GM12878 (cell line): ENCODE measurements around the gene TDP1. TPM values are rescaled to one million over a fixed set of nuclear protein-coding genes. Genes with fewer than 3 reads are reported as not detected.

Experiments
- ATAC-seq: fragments of 200-7000 bp; cut with Tn5 transposase; 3 replicates; pipeline ENCODE4 v1.9.1; 2020; ENCODE audit warnings: mild to moderate bottlenecking, moderate library complexity
- BruUV-seq: library from RNA; stranded (reverse); fragments of 400-500 nt; replicated peaks from 2 replicates; lab custom pipeline; 2021; lab: Mats Ljungman, UMichigan
- CTCF ChIA-PET: fragments of 300-600 bp; sonication (Branson Sonifier 250); formaldehyde crosslinking; extraction: SDS; loops from one replicate; lab custom pipeline; 2021; ENCODE audit warnings: inconsistent platforms; lab: Yijun Ruan, JAX
- POLR2A ChIA-PET: fragments of 350-600 bp; formaldehyde crosslinking; extraction: SDS; loops from one replicate; lab custom pipeline; 2021; ENCODE audit warnings: inconsistent platforms; lab: Charles Lee
- RAD21 ChIA-PET: fragments of 300-600 bp; sonication (Branson Sonifier 250); formaldehyde crosslinking; loops from one replicate; lab custom pipeline; 2023; ENCODE audit warnings: antibody characterized with exemption; ENCODE audit not compliant: unreplicated experiment; lab: Charles Lee
- SMC1A ChIA-PET: fragments of 300-600 bp; sonication (Branson Sonifier 250); formaldehyde crosslinking; loops from one replicate; lab custom pipeline; 2023; ENCODE audit not compliant: unreplicated experiment, uncharacterized antibody; lab: Charles Lee
- DNase-seq: peaks from one replicate; pipeline ENCODE4 v3.0.0-alpha.2; 2011; ENCODE audit warnings: low read depth, low spot score
- FAIRE-seq: peaks from 3 replicates; lab custom pipeline; 2011; peaks lifted over from hg19 to GRCh38; lab: Jason Lieb, UNC
- H2AFZ ChIP-seq: 2 replicates; pipeline ENCODE4 v1.6.0; 2011; ENCODE audit warnings: low read depth, low read length, control low read depth; ENCODE audit not compliant: control insufficient read depth
- H3K27ac ChIP-seq: 2 replicates; pipeline ENCODE4 v1.5.1; 2011; ENCODE audit warnings: control low read depth; ENCODE audit not compliant: control insufficient read depth, insufficient read depth
- H3K27me3 ChIP-seq, 2 experiments: replicated peaks in 1 of 2; 2 replicates each; pipeline versions ENCODE4 v1.6.0 to v1.6.1; 2011; ENCODE audit warnings: low read length in 1 of 2; ENCODE audit not compliant: control insufficient read depth in 2 of 2, insufficient read depth in 2 of 2
- H3K36me3 ChIP-seq, 2 experiments: 2 replicates each; pipeline ENCODE4 v1.5.1; 2011; ENCODE audit warnings: low read length in 1 of 2; ENCODE audit not compliant: control insufficient read depth in 2 of 2, insufficient read depth in 2 of 2
- H3K4me1 ChIP-seq: 2 replicates; pipeline ENCODE4 v1.6.1; 2011; ENCODE audit warnings: mild to moderate bottlenecking, low read length, moderate library complexity, mixed read lengths; ENCODE audit not compliant: control insufficient read depth, insufficient read depth
- H3K4me2 ChIP-seq: 2 replicates; pipeline ENCODE4 v1.6.0; 2011; ENCODE audit warnings: control low read depth; ENCODE audit not compliant: control insufficient read depth, insufficient read depth
- H3K4me3 ChIP-seq: fragments of 200-600 bp; sonication (generic); 2 replicates; pipeline ENCODE4 v1.5.1; 2016
- H3K79me2 ChIP-seq: 2 replicates; pipeline ENCODE4 v1.6.0; 2011; ENCODE audit warnings: low read length; ENCODE audit not compliant: control insufficient read depth, insufficient read depth
- H3K9ac ChIP-seq: 2 replicates; pipeline ENCODE4 v1.8.0; 2011; ENCODE audit warnings: low read length, control low read depth, mixed read lengths; ENCODE audit not compliant: control insufficient read depth, insufficient read depth
- H3K9me3 ChIP-seq: replicated peaks from 3 replicates; pipeline ENCODE4 v1.5.1; 2011; ENCODE audit warnings: mild to moderate bottlenecking, low read length; ENCODE audit not compliant: control insufficient read depth, insufficient read depth
- H4K20me1 ChIP-seq: 2 replicates; pipeline ENCODE4 v1.6.0; 2011; ENCODE audit not compliant: control insufficient read depth, insufficient read depth
- BCLAF1 ChIP-seq: fragments of 450-650 bp; IDR thresholded peaks from 2 replicates; pipeline ENCODE4 v1.6.1; 2017; ENCODE audit warnings: antibody characterized with exemption, mild to moderate bottlenecking, moderate library complexity
- CHD1 ChIP-seq: IDR thresholded peaks from 2 replicates; pipeline ENCODE4 v1.6.1; 2012; ENCODE audit warnings: low read depth, low read length, improper control_type of control experiment
- CUX1 ChIP-seq: IDR thresholded peaks from 2 replicates; pipeline ENCODE4 v1.6.1; 2012; ENCODE audit warnings: improper control_type of control experiment, low read depth, low read length; ENCODE audit not compliant: insufficient replicate concordance
- E2F4 ChIP-seq: IDR thresholded peaks from 2 replicates; pipeline ENCODE4 v1.6.1; 2012; ENCODE audit warnings: low read depth, low read length, improper control_type of control experiment
- HSF1 ChIP-seq: fragments of 150-350 bp; IDR thresholded peaks from 2 replicates; pipeline ENCODE4 v1.6.1; 2014; ENCODE audit warnings: mild to moderate bottlenecking, low read depth, low read length
- KAT2A ChIP-seq: conservative IDR thresholded peaks from 2 replicates; pipeline ENCODE4 v1.6.1; 2011; ENCODE audit warnings: low read depth, low read length; ENCODE audit not compliant: control insufficient read depth
- MTA3 ChIP-seq: IDR thresholded peaks from 2 replicates; pipeline ENCODE4 v1.6.1; 2012; ENCODE audit warnings: low read length, inconsistent platforms, borderline replicate concordance
- SMC3 ChIP-seq: IDR thresholded peaks from 2 replicates; pipeline ENCODE4 v1.6.1; 2011; ENCODE audit warnings: low read length, improper control_type of control experiment, borderline replicate concordance
- SRF ChIP-seq, 2 experiments: IDR thresholded peaks; 2 replicates each; pipeline ENCODE4 v1.6.1; 2011; ENCODE audit warnings: low read depth in 2 of 2, low read length in 2 of 2, mild to moderate bottlenecking in 1 of 2, moderate library complexity in 1 of 2
- SUPT20H ChIP-seq: IDR thresholded peaks from 2 replicates; pipeline ENCODE4 v1.6.1; 2011; ENCODE audit warnings: low read depth, mild to moderate bottlenecking, low read length, moderate library complexity, borderline replicate concordance; ENCODE audit not compliant: control insufficient read depth
- TARDBP ChIP-seq: IDR thresholded peaks from 2 replicates; pipeline ENCODE4 v1.6.1; 2016; ENCODE audit warnings: borderline replicate concordance
- ZSCAN29 ChIP-seq: fragments of 450-650 bp; IDR thresholded peaks from 2 replicates; pipeline ENCODE4 v1.6.1; 2017; ENCODE audit warnings: mild to moderate bottlenecking, moderate library complexity
- WGBS: methylation state at CpG from one replicate; pipeline ENCODE4 v1.1.6; 2016; ENCODE audit warnings: low lambda C conversion rate; ENCODE audit not compliant: insufficient replicate concordance, insufficient coverage; ENCODE audit errors: missing lambda C conversion rate; 5-methylcytosine and 5-hydroxymethylcytosine counted together
- in situ Hi-C: fragments of 300-500 bp; cut with MboI; formaldehyde crosslinking; loops from 9 replicates; pipeline ENCODE4 v1.14.3; 2018; ENCODE audit warnings: mixed read lengths
- intact Hi-C: fragments of 100-400 bp; cut with micrococcal nuclease; formaldehyde crosslinking; loops from one replicate; pipeline ENCODE4 v1.14.2; 2022; ENCODE audit not compliant: unreplicated experiment
- polyA plus RNA-seq, 11 experiments: library from polyadenylated mRNA; depleted of rRNA in 4 of 11; unstranded in 6 of 11; stranded (reverse) in 5 of 11; fragments of >200 nt; fragmentation: Nextera tagmentation in 4 of 11; fragmentation: Illumina TruSeq in 1 of 11; extraction: Ambion mirVana in 4 of 11; extraction: Trizol in 1 of 11; gene quantifications; 1 replicate in 1 of 11; 2 replicates in 10 of 11; pipeline versions ENCODE4 v1.2.1 to v1.2.3, GENCODE V29; 2011 to 2016; ENCODE audit warnings: inconsistent platforms in 2 of 11, missing spikeins in 2 of 11, low read depth in 1 of 11
- total RNA-seq, 4 experiments: library from RNA; depleted of rRNA in 3 of 4; stranded (reverse); fragments of >200 nt in 3 of 4; fragmentation: Illumina TruSeq in 1 of 4; extraction: Trizol in 1 of 4; gene quantifications; 2 replicates each; pipeline versions ENCODE4 v1.2.1 to v1.2.3, GENCODE V29; 2013 to 2021

Gene TDP1
- total and polyA plus RNA-seq, 10 of the 15 experiments (the other 5 are each of a cell fraction or from before 2014, with no cell fraction given) = 40.2 to 60.4 (median 54.1) TPM

GRCh38 chr14:90019824-90020523, 64.2 kb downstream of the TDP1 start:
- BruUV-seq = no TSS peak
- H3K36me3 ChIP-seq = peaks cover 13 to 15% of the 10 kb centered on the region in 2 experiments; a peak in 2 of 4 replicates
- no peak for TF ChIP-seq BCLAF1
- no peak for TF ChIP-seq SUPT20H
- no peak for TF ChIP-seq CUX1
- TF ChIP-seq HSF1 = no peak
- no peak for TF ChIP-seq TARDBP
- no peak for TF ChIP-seq CHD1
- TF ChIP-seq E2F4 = no peak
- no peak for TF ChIP-seq MTA3
- no peak for TF ChIP-seq SMC3
- no peak for TF ChIP-seq KAT2A
- no peak for TF ChIP-seq SRF (IDR thresholded peaks at IDR 0.05; ENCODE audit: low read depth in 2 of 2, low read length in 2 of 2)
- TF ChIP-seq ZSCAN29 = no peak

More at GRCh38 chr14:90019824-90020523, 64.2 kb downstream of the TDP1 start:
- in situ Hi-C loops (no loop called here), intact Hi-C loops (no loop called here)
- FAIRE-seq (no peak), ATAC-seq (no peak), DNase-seq (no peak)
- H3K9ac ChIP-seq = no peak overlapping the region
- SMC1A ChIA-PET = interaction anchor here (0.8 kb wide), 1 partner anchor 90 kb away, joined by 3 read pairs; no protein-coding TSS in a partner anchor
- no peaks in the 10 kb centered on the region for H3K4me1 ChIP-seq
- CTCF ChIA-PET = no interaction called here
- H3K9me3 ChIP-seq = no peaks in the 10 kb centered on the region
- no peaks in the 10 kb centered on the region for H4K20me1 ChIP-seq
- H3K27me3 ChIP-seq = no peaks in the 10 kb centered on the region
- no peaks in the 10 kb centered on the region for H3K79me2 ChIP-seq
- no peak overlapping the region for H3K4me3 ChIP-seq
- RAD21 ChIA-PET = no interaction called here
- H3K27ac ChIP-seq = no peak overlapping the region
- POLR2A ChIA-PET = no interaction called here
- no peak overlapping the region for H2AFZ ChIP-seq
- WGBS = 87% methylated on average over 9 of the region's 11 CpGs
- no peak overlapping the region for H3K4me2 ChIP-seq
